Retinal pigment epithelial cell (primary cell): Measurements from ENCODE around the gene ZNF81.
"Not testable (repeated sequence)": the region's sequence is repeated elsewhere in the genome, so short reads cannot be mapped to it uniquely, and the experiment has no call there.

ENCODE experiments used
- DNase-seq: peaks from one replicate; pipeline ENCODE4 v3.0.0-alpha.2; 2010; ENCODE audit warnings: low read depth
- H3K4me3 ChIP-seq: 2 replicates; pipeline ENCODE4 v1.5.1; 2011; ENCODE audit warnings: mild to moderate bottlenecking, low read length, control low read depth, moderate library complexity
- TF ChIP-seq, protein P1 (sequence below): conservative IDR thresholded peaks from 2 replicates; pipeline ENCODE4 v1.5.1; 2011; ENCODE audit warnings: low read depth, low read length, control low read depth, inconsistent platforms

Gene ZNF81

DNA sequence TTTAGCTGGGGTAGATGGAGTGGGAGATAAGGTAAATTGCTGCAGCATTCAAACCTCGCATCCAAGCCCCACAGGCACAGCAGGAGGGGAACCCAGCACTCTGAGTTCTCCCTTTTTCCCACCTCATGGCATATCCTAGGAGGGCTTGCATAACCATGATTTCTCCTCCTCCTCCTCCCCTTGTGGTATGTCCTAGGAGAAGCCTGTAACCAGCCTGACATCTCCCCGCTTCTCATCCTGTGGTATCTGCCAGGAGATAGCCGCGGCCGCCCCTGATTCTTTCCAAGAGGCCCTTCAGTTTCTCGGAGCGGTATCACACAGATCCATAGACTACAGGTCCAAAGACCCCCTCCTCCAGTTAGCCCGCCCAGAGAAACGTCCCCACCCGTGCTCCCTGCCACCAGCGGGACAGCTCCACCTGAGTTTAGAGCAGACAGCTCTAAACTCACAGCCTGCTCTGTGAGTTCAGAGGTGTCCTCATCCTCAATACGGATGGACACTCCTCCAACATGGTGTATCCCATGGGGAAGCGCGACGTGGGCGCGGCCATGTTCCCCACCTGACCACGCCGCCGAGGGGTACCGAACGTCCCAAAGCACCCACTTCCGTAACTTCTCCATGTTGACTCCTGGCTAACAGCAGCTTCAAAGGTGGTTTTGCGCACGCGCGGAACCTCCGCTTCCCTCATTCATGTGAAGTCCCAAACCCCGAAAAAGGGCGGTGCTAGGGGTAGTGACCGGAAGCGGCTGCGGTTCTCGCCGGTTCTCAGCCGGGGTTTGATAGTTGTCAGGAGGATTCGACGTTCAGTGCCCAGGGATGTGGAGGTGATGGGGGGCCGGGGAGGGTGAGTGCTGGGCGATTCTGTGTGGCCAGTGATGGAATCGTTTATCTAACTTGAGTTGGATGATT is at the start of gene ZNF81:
ZNF81 (plus strand) TSS at position 739 of the 909 bp plus-strand sequence. CDS start 9,366 bp downstream, outside the sequence.
- peak within 1 kb of the TSS; percentile 68 for H3K4me3 ChIP-seq
- peak; percentile 79 for DNase-seq
- TF ChIP-seq, protein P1, sequence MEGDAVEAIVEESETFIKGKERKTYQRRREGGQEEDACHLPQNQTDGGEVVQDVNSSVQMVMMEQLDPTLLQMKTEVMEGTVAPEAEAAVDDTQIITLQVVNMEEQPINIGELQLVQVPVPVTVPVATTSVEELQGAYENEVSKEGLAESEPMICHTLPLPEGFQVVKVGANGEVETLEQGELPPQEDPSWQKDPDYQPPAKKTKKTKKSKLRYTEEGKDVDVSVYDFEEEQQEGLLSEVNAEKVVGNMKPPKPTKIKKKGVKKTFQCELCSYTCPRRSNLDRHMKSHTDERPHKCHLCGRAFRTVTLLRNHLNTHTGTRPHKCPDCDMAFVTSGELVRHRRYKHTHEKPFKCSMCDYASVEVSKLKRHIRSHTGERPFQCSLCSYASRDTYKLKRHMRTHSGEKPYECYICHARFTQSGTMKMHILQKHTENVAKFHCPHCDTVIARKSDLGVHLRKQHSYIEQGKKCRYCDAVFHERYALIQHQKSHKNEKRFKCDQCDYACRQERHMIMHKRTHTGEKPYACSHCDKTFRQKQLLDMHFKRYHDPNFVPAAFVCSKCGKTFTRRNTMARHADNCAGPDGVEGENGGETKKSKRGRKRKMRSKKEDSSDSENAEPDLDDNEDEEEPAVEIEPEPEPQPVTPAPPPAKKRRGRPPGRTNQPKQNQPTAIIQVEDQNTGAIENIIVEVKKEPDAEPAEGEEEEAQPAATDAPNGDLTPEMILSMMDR: no peak

DNA sequence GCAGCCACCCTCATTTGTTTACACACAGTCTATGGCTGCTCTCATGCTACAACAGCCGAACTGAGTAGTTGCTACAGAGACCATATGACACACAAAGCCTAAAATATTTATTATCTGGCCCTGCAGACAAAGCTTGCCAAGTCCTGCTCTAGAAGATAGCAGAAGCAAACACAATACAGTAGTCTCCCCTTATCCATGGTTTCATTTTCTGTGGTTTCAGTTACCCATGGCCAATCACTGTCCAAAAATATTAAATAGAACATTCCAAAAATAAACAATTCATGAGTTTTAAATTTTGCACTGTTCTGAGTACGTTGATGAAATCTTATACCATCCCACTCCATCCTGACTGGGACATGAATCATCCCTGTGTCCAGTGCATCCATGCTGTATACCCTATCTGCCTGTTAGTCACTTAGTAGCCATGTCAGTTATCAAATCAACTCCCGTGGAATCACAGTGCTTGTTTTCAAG is 40.2 kb upstream of the ZNF81 start:
- TF ChIP-seq, protein P1: no peak
- no peak overlapping the region for H3K4me3 ChIP-seq
- no peak for DNase-seq

DNA sequence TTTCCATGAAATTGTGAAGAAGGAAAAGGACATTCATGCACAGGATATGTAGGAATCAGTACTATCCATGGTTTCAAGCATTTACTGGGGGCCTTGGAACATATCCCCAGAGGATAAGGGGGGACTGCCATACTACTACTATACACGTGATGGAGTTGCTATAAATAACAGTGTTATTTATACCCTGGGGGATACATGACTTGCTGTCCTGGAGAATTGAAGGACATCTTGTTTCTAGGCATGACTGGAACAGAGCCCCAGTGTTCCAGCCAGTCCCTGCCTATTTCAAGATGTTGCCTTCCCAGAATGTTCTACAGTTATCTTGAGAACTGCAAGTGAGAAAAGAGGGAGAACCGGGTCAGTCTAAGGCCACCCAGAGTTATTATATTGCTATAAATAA is 39.6 kb upstream of the ZNF81 start:
- no peak overlapping the region for H3K4me3 ChIP-seq
- DNase-seq: no peak
- TF ChIP-seq, protein P1: no peak

DNA sequence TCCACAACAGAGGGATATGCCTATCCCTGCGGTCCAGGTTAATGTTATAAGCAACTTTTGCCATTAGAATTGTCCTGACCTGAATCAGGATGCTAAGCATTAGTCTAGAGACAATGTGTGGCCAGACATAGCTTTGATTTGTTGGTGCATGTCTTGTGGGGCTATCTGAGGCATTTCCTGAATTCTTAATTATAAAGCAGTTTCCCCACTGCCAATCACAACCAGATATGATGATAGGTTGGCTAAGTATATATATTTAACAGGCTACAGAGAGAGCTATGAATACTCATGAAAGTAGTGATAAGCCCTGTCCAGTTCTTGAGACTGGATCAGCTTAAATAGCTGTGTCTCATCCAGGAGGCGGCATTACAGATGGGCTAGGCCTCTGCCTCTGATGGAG is 37.8 kb upstream of the ZNF81 start:
- H3K4me3 ChIP-seq: no peak overlapping the region
- TF ChIP-seq, protein P1: no peak
- DNase-seq: no peak

DNA sequence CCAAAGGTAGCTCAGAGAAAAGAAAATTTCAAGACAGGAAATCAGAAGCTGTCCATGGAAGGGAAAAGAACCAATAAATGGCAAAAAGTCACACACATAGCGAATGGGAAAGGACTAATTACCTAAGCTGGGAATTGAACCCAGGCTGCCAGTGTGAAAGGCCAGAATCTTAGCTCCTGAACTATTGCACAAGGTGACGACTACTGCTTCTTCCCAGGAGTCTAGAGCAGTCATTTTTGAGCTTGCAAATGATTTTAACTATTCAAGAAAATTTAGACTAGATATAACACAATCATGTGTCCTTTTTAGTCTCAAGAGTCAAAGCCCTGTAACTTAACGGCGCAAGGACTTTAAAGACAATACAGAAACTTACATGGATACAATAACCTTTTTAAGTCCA is 34.1 kb upstream of the ZNF81 start:
- TF ChIP-seq, protein P1: no peak
- DNase-seq: no peak
- H3K4me3 ChIP-seq: no peak overlapping the region

DNA sequence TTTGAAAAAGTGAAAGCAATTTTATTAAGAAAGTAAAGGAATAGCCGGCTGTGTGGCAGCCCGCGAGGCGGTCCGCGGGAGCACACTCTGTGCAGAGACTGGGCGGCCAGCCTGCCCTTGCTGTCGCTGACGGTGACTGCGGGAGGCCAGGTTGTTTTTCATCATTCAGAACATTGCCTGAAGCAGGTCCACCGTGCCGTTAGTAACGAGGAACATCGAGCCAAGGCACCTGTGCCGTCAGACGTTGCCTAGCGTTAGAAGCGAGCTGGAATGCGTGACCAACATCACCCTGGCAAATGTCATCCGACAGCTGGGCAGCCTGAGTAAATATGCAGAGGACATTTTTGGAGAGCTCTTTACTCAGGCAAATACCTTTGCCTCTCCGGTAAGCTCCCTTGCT is 33.6 kb upstream of the ZNF81 start:
- DNase-seq, H3K4me3 ChIP-seq: not testable (repeated sequence)

DNA sequence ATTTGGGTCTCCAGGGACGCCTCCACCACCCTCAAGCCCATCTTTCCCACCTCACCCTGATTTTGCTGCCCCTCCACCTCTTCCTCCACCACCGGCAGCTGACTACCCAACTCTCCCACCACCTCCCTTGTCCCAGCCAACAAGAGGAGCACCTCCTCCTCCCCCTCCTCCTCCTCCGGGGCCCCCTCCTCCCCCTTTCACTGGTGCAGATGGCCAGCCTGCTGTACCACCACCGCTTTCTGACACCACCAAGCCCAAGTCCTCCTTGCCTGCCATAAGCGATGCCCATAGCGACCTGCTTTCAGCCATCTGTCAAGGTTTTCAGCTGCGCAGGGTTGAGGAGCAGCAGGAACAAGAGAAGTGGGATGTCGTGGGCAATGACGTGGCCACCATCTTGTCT is 32.4 kb upstream of the ZNF81 start:
- TF ChIP-seq, protein P1: no peak
- H3K4me3 ChIP-seq: no peak overlapping the region
- DNase-seq: no peak

DNA sequence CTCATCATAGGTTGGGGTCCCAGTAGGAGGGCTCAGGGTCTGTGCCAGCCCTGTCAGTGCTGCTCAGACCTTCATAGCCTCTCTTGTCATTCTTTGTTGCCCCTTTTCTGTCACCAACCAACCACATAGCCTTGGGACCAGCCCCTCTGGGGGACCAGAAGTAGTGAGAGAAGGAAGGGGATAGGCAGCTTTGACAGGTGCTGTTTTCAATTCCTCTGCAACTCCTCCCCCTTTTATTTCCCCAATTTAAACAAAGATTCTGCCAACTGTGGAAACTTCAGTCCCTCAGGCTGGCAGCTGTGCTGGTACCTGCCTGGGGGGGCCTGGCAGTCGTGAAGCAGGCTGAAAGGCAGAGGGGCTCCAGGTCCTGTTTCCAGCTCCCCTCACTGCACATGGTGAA is 30.9 kb upstream of the ZNF81 start:
- not testable (repeated sequence) for H3K4me3 ChIP-seq, DNase-seq

DNA sequence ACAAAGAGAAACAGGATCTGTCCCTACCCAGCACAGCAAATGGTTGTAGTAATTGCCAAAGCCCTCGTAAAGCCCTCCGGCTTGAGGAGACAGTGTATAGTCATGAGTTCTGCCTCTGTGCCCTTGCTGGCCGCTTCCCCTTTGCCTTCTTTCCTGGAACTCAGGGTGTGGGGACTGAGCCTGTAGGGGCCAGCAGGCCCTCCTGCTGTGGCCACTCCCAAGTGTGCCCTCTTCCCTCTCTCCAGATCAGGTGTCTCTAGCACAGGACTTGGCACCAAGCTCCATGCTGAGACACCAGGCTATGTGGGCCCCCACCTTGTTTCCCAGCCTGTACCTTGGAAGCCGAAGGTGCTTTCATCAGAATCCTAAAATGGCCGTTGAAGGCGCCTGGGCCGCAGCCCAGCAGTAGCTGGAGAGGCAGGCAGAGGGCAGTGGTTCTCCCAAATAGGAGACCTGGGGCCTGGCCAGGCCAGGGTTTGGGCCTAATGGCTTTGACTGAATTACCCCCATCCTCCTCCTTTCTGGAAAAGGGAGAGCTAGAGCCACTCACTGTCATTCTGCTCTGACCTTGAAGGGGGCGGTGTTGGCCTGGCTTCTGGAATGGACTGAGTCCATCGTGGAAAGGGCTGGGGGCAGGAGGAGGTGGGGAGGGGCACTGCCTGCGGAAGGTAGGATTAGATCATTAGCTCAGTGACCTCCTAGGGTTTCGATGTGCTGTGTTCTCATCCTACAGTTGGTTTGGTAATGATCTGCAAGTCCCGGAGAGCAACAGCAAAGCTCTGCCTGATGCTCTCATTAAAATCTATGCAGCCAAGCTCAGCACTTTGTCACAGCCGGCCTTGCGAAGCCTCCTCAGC is 30.1 kb upstream of the ZNF81 start:
- not testable (repeated sequence) for H3K4me3 ChIP-seq, DNase-seq

DNA sequence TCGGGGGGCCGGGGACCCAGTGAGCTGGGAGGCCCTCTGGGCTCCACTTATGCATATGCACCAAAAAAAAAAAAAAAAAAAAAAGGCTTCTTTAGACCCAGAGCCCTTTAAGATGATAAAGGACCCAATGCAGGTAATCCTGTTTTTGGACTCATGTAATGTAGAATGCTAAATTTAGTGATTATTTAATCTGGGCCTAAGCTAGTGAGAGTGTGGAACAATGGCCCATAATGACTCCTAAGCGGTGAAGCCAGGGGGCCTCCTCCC is 29.5 kb upstream of the ZNF81 start:
- H3K4me3 ChIP-seq, DNase-seq: not testable (repeated sequence)
